HPDE6-E6E7 (cell line): ENCODE results near the gene KCNK4.

Experiments used
- DNase-seq: peaks from one replicate; pipeline ENCODE4 v3.0.0; 2011; ENCODE audit warnings: missing footprints; ENCODE audit errors: extremely low spot score

Gene KCNK4

DNA sequence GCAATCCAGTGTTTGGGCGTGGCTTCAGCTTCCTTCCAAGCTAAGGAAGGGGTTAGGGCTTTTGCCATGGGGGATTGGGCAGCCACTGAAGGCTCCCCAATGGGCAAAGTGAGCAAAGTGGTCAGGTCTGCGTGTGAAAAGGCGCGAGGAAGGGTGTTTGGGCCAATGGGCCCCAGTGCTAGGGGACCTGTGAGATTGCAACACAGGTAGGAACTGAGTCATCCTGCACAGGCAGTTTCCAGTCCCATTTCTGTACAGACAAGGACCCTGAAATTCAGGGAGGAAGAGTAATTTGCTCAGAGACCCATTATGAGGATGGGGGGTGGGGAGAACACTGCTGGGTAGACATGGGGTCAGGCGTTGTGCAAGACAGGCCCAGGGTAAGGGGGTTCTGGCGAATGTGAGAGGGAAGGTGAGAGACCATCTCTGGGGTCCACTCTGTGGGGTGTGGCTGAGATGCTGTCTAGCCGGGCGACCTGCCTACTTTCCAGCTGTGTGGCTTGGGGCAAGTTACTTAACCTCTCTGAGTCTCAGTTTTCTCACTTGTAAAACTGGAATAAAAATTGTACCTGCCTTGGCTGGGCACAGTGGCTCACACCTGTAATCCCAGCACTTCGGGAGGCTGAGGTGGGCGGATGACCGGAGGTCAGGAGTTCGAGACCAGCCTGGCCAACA lies 56.2 kb downstream of the KCNK4 start:
- DNase-seq, result peak; percentile 63

DNA sequence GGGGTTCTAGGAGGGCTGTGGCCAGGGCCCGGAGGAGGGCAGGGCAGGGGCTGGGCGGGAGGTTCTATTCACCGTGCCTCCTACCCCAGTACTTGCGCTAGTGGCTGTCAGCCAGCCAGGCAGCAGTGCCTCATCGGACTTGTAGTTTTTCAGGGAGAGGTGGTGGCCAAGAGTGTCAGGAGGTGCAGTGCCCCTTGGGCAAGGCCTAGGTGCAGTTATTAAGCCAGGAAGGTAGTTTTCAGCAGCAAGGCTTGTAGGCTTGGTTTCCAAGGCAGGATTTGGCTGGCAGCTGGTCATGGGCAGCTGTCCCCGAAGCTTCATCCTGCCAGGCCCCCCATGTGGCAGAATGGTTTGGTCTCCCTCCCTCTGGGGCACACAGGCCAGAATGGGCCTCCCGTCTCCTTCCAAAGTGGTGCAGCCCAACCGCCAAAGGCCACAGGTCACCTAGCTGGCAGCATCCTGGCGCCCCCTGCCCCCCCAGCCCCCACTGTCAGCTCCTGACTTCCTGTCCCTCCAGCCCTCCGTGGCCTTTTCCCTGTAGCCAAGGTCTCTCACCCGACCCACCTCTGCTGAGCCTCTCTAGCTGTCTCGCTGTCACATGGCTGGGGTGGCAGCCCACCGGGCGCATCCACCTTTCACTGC lies 57.4 kb downstream of the KCNK4 start:
- no peak for DNase-seq

DNA sequence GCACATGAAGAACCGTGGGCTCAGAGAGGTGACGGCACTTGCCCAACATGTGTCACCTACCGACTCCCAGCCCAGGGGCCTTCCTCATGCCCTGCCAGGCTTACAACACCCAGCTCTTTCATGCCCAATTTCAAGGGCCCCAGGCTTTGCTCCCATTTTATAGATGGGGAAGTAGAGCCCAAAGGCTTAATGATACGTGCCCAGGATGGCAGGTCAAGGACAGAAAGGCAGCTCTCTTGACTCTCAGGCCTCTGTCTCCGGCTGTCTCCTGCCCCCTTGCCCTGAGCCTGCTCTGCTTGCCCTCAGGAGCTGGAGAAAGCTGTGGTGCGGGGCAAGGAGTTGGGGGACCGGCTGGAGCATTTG lies 57.9 kb downstream of the KCNK4 start:
- DNase-seq, result no peak

DNA sequence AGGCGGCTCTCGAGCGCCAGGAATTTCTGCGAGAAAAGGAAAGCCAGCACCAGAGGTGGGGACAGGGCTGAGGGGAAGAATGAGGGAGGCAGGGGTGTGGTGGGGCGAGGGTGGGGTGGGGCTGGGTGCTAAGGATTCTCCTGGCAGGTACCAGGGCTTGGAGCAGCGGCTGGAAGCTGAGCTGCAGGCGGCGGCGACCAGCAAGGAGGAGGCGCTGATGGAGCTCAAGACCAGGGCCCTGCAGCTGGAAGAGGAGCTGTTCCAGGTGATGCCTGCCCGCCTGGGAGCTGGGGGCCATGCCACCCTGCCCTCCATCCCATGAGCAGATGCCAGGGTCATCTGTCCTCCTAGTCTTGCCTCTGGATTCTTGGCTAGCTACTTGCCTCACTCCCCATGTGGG lies 58.3 kb downstream of the KCNK4 start:
- no peak for DNase-seq
